Measurements from ENCODE around the gene ASB18.
"Not testable (repeated sequence)": the region's sequence is repeated elsewhere in the genome, so short reads cannot be mapped to it uniquely, and the experiment has no call there.

ASB18 gene

GRCh38 chr2:236284208-236284607 is 20.0 kb upstream of the ASB18 start:
- DNase-seq: no peak

GRCh38 chr2:236282406-236282805 is 18.2 kb upstream of the ASB18 start:
- DNase-seq: no peak

- no peak for DNase-seq
Observed at GRCh38 chr2:236281423-236281822, 17.2 kb upstream of the ASB18 start.

GRCh38 chr2:236273126-236273525 is 8.9 kb upstream of the ASB18 start:
- DNase-seq: no peak

GRCh38 chr2:236271851-236272250 is 7.6 kb upstream of the ASB18 start:
- DNase-seq: no peak

- DNase-seq: not testable (repeated sequence)
Observed at GRCh38 chr2:236269876-236270275, 5.7 kb upstream of the ASB18 start.

- no peak for DNase-seq
Observed at GRCh38 chr2:236265675-236266074, 1.5 kb upstream of the ASB18 start.

GRCh38 chr2:236262238-236262637 is 2.0 kb downstream of the ASB18 start:
- no peak for DNase-seq

- DNase-seq: no peak
Observed at GRCh38 chr2:236261452-236261851, 2.8 kb downstream of the ASB18 start.

GRCh38 chr2:236259371-236259770 is 4.8 kb downstream of the ASB18 start:
- no peak for DNase-seq

GRCh38 chr2:236257575-236257974 is 6.6 kb downstream of the ASB18 start:
- no peak for DNase-seq

- DNase-seq: no peak
Observed at GRCh38 chr2:236257136-236257535, 7.1 kb downstream of the ASB18 start.

- DNase-seq: no peak
Observed at GRCh38 chr2:236256366-236256985, 7.7 kb downstream of the ASB18 start.

- no peak for DNase-seq
Observed at GRCh38 chr2:236254674-236255073, 9.5 kb downstream of the ASB18 start.

- DNase-seq: no peak
Observed at GRCh38 chr2:236254001-236254400, 10.2 kb downstream of the ASB18 start.

- DNase-seq: no peak
Observed at GRCh38 chr2:236252602-236253001, 11.6 kb downstream of the ASB18 start.

GRCh38 chr2:236250909-236251579 is 13.2 kb downstream of the ASB18 start:
- DNase-seq: no peak

- no peak for DNase-seq
Observed at GRCh38 chr2:236250286-236250685, 13.9 kb downstream of the ASB18 start.

GRCh38 chr2:236249066-236249465 is 15.1 kb downstream of the ASB18 start:
- DNase-seq: no peak

- no peak for DNase-seq
Observed at GRCh38 chr2:236246711-236247246, 17.4 kb downstream of the ASB18 start.

GRCh38 chr2:236244256-236244655 is 19.9 kb downstream of the ASB18 start:
- no peak for DNase-seq

GRCh38 chr2:236242057-236242495 is 22.1 kb downstream of the ASB18 start:
- DNase-seq: no peak

- DNase-seq: no peak
Observed at GRCh38 chr2:236241181-236242056, 22.8 kb downstream of the ASB18 start.

Measured in NCI-H2081 (cell line).